Mesenchymal stem cell (in vitro differentiated cells and primary cell): Measurements from ENCODE around the gene HDAC1.

ENCODE experiments used
- DNase-seq: peaks from one replicate; pipeline ENCODE4 v3.0.0-alpha.2; 2013
- H2AFZ ChIP-seq: one replicate; pipeline ENCODE4 v1.6.1; 2013; ENCODE audit warnings: low read depth, mild to moderate bottlenecking, control low read depth, inconsistent platforms, low read length, moderate library complexity
- H2AK5ac ChIP-seq: 2 replicates; pipeline ENCODE4 v1.6.1; 2013; ENCODE audit warnings: low read length, moderate library complexity, mild to moderate bottlenecking, inconsistent platforms; ENCODE audit not compliant: severe bottlenecking
- H2BK120ac ChIP-seq: one replicate; pipeline ENCODE4 v1.6.1; 2013; ENCODE audit warnings: low read depth, mild to moderate bottlenecking, inconsistent platforms, low read length, moderate library complexity
- H2BK12ac ChIP-seq, 2 experiments: one replicate each; pipeline ENCODE4 v1.6.1; 2013; ENCODE audit warnings: inconsistent platforms in 2 of 2, low read length in 2 of 2, mild to moderate bottlenecking in 2 of 2, moderate library complexity in 2 of 2, control low read depth in 1 of 2
- H2BK15ac ChIP-seq: one replicate; pipeline ENCODE4 v1.6.1; 2013; ENCODE audit warnings: mild to moderate bottlenecking, low read depth, inconsistent platforms; ENCODE audit not compliant: poor library complexity, severe bottlenecking
- H2BK5ac ChIP-seq: 2 replicates; pipeline ENCODE4 v1.6.1; 2013; ENCODE audit warnings: low read depth, mild to moderate bottlenecking, low read length, control low read depth, inconsistent platforms; ENCODE audit not compliant: poor library complexity, severe bottlenecking
- H3K14ac ChIP-seq, 2 experiments: one replicate each; pipeline ENCODE4 v1.6.1; 2013; ENCODE audit warnings: inconsistent platforms in 2 of 2, low read length in 2 of 2, control low read depth in 1 of 2, mild to moderate bottlenecking in 1 of 2, moderate library complexity in 1 of 2
- H3K18ac ChIP-seq, 2 experiments: one replicate each; pipeline ENCODE4 v1.6.1; 2013; ENCODE audit warnings: inconsistent platforms in 2 of 2, low read length in 2 of 2, control low read depth in 1 of 2, low read depth in 1 of 2, mild to moderate bottlenecking in 1 of 2
- H3K23ac ChIP-seq, 2 experiments: one replicate each; pipeline ENCODE4 v1.6.1; 2013; ENCODE audit warnings: inconsistent platforms in 2 of 2, low read length in 2 of 2, mild to moderate bottlenecking in 2 of 2, moderate library complexity in 2 of 2, control low read depth in 1 of 2
- H3K27ac ChIP-seq: 2 replicates; pipeline ENCODE4 v1.5.1; 2013; ENCODE audit warnings: mild to moderate bottlenecking, moderate library complexity, low read length, control low read depth, inconsistent platforms; ENCODE audit not compliant: poor library complexity, severe bottlenecking
- H3K27me3 ChIP-seq, 2 experiments: 2 replicates each; pipeline versions ENCODE4 v1.6.1 to v1.7.0; 2013; ENCODE audit warnings: low read length in 2 of 2, mild to moderate bottlenecking in 2 of 2, moderate library complexity in 2 of 2, control low read depth in 1 of 2, inconsistent platforms in 1 of 2; ENCODE audit not compliant: control insufficient read depth in 1 of 2, insufficient read depth in 1 of 2
- H3K36me3 ChIP-seq, 2 experiments: 2 replicates each; pipeline versions ENCODE4 v1.6.1 to v1.7.0; 2013; ENCODE audit warnings: low read length in 2 of 2, control low read depth in 1 of 2, inconsistent platforms in 1 of 2, low read depth in 1 of 2, mild to moderate bottlenecking in 1 of 2; ENCODE audit not compliant: insufficient read depth in 2 of 2, control insufficient read depth in 1 of 2
- H3K4ac ChIP-seq, 2 experiments: one replicate each; pipeline ENCODE4 v1.6.1; 2013; ENCODE audit warnings: inconsistent platforms in 2 of 2, low read length in 2 of 2, mild to moderate bottlenecking in 2 of 2, moderate library complexity in 2 of 2, control low read depth in 1 of 2, low read depth in 1 of 2
- H3K4me1 ChIP-seq: 2 replicates; pipeline ENCODE4 v1.6.1; 2013; ENCODE audit warnings: low read depth, low read length, control low read depth; ENCODE audit not compliant: control insufficient read depth, insufficient read depth
- H3K4me2 ChIP-seq: 2 replicates; pipeline ENCODE4 v1.6.1; 2013; ENCODE audit warnings: low read length, mild to moderate bottlenecking, inconsistent platforms; ENCODE audit not compliant: poor library complexity, severe bottlenecking
- H3K4me3 ChIP-seq, 2 experiments: 2 replicates each; pipeline versions ENCODE4 v1.5.1 to v1.7.0; 2013; ENCODE audit warnings: low read length in 2 of 2, mild to moderate bottlenecking in 2 of 2, control low read depth in 1 of 2, low read depth in 1 of 2; ENCODE audit not compliant: insufficient read depth in 1 of 2
- H3K79me1 ChIP-seq: replicated peaks from 2 replicates; pipeline ENCODE4 v1.6.1; 2013; ENCODE audit warnings: mild to moderate bottlenecking, control low read depth, low read length, inconsistent platforms; ENCODE audit not compliant: poor library complexity, severe bottlenecking
- H3K9ac ChIP-seq: 2 replicates; pipeline ENCODE4 v1.7.0; 2013; ENCODE audit warnings: mild to moderate bottlenecking, low read length, moderate library complexity
- H3K9me3 ChIP-seq: 2 replicates; pipeline ENCODE4 v1.7.0; 2013; ENCODE audit warnings: mild to moderate bottlenecking, low read length; ENCODE audit not compliant: control insufficient read depth
- H4K8ac ChIP-seq: one replicate; pipeline ENCODE4 v1.6.1; 2013; ENCODE audit warnings: inconsistent platforms, mild to moderate bottlenecking, low read length, moderate library complexity
- H4K91ac ChIP-seq: one replicate; pipeline ENCODE4 v1.6.1; 2013; ENCODE audit warnings: mild to moderate bottlenecking, low read length, inconsistent platforms
- WGBS: methylation state at CpG from one replicate; pipeline ENCODE4 v1.1.7; 2013; ENCODE audit warnings: mixed read lengths; 5-methylcytosine and 5-hydroxymethylcytosine counted together

Gene HDAC1

DNA sequence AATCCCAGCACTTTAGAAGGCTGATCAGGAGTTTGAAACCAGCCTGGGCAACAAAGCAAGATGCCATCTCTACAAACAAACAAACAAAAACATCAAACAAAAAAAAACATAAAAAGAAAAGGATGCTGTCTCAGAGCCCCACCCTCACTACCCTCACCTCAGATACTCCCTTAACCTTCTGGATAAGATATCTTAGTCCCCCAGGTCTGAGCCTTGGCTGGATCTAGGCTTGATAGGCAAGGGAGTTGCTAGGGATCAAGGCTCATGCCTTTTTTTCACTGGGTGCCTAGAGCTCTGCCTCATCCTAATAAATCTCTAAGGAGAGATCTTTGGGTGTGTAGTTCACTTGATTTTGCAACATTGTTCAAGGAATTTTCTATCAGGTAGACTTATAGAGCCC is 7.4 kb downstream of the HDAC1 start:
- H2BK12ac ChIP-seq: no peak overlapping the region
- peaks cover 17% of the 10 kb centered on the region for H3K79me1 ChIP-seq
- peaks cover 12 to 24% of the 10 kb centered on the region in 2 experiments for H3K36me3 ChIP-seq
- H3K9ac ChIP-seq: no peak overlapping the region
- no peak overlapping the region for H2BK15ac ChIP-seq
- no peak overlapping the region for H2AFZ ChIP-seq
- H3K27ac ChIP-seq: no peak overlapping the region
- H3K9me3 ChIP-seq: no peaks in the 10 kb centered on the region
- no peak overlapping the region for H3K4me3 ChIP-seq
- H3K4me2 ChIP-seq: no peak overlapping the region
- H3K23ac ChIP-seq: no peak overlapping the region
- no peak overlapping the region for H3K18ac ChIP-seq
- no peak overlapping the region for H2BK120ac ChIP-seq
- DNase-seq: no peak
- no peak overlapping the region for H2BK5ac ChIP-seq
- no peak overlapping the region for H3K4ac ChIP-seq
- H4K91ac ChIP-seq: no peak overlapping the region
- H4K8ac ChIP-seq: no peak overlapping the region
- no peaks in the 10 kb centered on the region for H3K27me3 ChIP-seq
- no peak overlapping the region for H2AK5ac ChIP-seq
- peaks cover 4% of the 10 kb centered on the region for H3K4me1 ChIP-seq
- H3K14ac ChIP-seq: no peak overlapping the region

DNA sequence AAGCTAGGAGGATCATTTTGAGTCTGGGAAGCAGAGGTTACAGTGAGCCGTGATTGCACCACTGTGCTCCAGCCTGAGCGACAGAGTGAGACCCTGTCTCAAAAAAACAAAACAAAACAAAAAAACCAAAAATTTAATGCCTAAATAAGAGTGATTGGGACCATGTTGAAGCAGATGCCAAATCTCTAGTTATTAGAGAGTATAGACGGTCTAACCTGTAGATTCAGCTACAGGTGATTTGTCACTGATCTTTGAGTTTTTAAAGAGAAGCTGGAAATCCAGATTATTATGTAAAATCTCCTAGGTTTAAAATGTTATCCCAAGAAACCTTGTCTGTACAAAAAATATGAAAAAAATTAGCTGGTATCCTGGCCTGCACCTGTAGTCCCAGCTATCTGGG is 11.5 kb downstream of the HDAC1 start:
- no peak overlapping the region for H3K4me3 ChIP-seq
- no peak overlapping the region for H2AFZ ChIP-seq
- H3K79me1 ChIP-seq: peaks cover 23% of the 10 kb centered on the region
- no peak overlapping the region for H2BK5ac ChIP-seq
- no peaks in the 10 kb centered on the region for H3K4me1 ChIP-seq
- H3K4me2 ChIP-seq: no peak overlapping the region
- H3K23ac ChIP-seq: no peak overlapping the region
- H3K9ac ChIP-seq: no peak overlapping the region
- no peak overlapping the region for H4K91ac ChIP-seq
- H2BK120ac ChIP-seq: no peak overlapping the region
- 91% methylated on average over 1 of the region's 3 CpGs for WGBS
- H4K8ac ChIP-seq: no peak overlapping the region
- no peaks in the 10 kb centered on the region for H3K27me3 ChIP-seq
- H2BK12ac ChIP-seq: no peak overlapping the region
- H3K27ac ChIP-seq: no peak overlapping the region
- no peak overlapping the region for H3K4ac ChIP-seq
- H3K36me3 ChIP-seq: peaks cover 21 to 37% of the 10 kb centered on the region in 2 experiments
- no peak for DNase-seq
- H3K18ac ChIP-seq: no peak overlapping the region
- no peak overlapping the region for H2BK15ac ChIP-seq
- no peak overlapping the region for H3K14ac ChIP-seq
- peaks cover 13% of the 10 kb centered on the region for H3K9me3 ChIP-seq
- H2AK5ac ChIP-seq: no peak overlapping the region

DNA sequence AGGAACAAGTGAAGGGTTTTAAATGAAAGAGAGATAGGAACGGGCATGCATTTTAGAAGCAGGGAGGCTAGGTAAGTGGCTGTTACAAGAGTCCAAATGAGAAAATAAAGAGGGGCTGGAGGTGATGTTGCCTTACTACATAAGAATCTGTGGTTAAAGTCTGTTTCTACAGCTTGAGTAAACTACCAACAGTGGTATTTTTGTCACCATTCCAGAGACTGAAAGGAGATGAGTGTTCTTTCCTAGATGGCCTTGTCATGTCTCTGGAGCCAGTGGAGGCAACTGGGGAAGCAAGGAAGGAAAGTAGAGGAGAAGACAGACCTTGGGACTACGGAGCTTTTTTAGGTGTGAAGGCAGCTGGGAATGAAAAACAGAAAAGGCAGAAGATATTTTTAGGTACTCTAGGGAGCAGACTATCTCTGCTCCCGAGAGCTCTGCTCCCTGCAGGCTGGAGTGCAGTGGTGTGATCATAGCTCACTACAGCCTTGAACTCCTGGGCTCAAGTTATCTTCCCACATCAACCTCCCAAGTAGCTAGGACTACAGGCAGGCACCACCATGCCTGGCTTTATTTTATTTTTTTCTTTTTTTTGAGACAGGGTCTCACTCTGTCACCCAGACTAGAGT is 12.2 kb downstream of the HDAC1 start:
- Histone ChIP-seq H3K23ac (no peak overlapping the region), H2BK120ac (no peak overlapping the region), H2BK5ac (no peak overlapping the region), H4K91ac (no peak overlapping the region), H2AFZ (no peak overlapping the region), H2BK12ac (no peak overlapping the region), H3K79me1 (peaks cover 26% of the 10 kb centered on the region), H3K27me3 (no peaks in the 10 kb centered on the region), H3K14ac (no peak overlapping the region), H3K4me1 (peaks cover 2% of the 10 kb centered on the region), H3K4me2 (no peak overlapping the region), H4K8ac (no peak overlapping the region), H3K4ac (no peak overlapping the region), H3K27ac (no peak overlapping the region), H3K36me3 (peaks cover 21 to 37% of the 10 kb centered on the region in 2 experiments), H3K9me3 (peaks cover 13% of the 10 kb centered on the region), H3K18ac (no peak overlapping the region), H2AK5ac (no peak overlapping the region), H2BK15ac (no peak overlapping the region), H3K4me3 (no peak overlapping the region), H3K9ac (no peak overlapping the region)
- whole genome bisulfite sequencing: 93% methylated on average over 3 of the region's 3 CpGs
- no peak for DNase-seq

DNA sequence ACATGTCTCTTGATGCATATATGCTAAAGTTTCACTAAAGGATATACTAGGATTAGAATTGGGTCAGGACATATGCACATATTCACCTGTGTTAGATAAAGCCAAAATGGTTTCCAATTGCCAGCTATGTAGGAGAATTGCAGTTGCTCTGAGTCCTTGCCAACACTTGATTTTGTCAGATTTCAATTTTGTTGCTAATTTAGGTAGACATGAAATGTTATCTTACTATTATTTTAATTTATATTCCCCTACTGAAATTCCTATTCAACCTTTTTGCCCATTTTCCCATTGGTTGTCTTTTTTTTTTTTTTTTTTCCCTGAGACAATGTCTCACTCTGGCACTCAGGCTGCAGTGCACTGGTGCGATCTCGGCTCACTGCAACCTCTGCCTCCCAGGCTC is 13.4 kb downstream of the HDAC1 start:
- no CpG with 5 or more reads among the region's 2 CpGs for WGBS
- H2AFZ ChIP-seq: no peak overlapping the region

More for the DNA sequence above, 13.4 kb downstream of the HDAC1 start:
- Histone ChIP-seq H2BK5ac (no peak overlapping the region), H3K23ac (no peak overlapping the region), H3K9ac (no peak overlapping the region), H3K4me2 (no peak overlapping the region), H3K4me3 (no peak overlapping the region), H2BK15ac (no peak overlapping the region), H3K36me3 (peaks cover 21 to 35% of the 10 kb centered on the region in 2 experiments), H3K27ac (no peak overlapping the region), H3K4me1 (peaks cover 2% of the 10 kb centered on the region), H3K27me3 (no peaks in the 10 kb centered on the region), H4K91ac (no peak overlapping the region), H2BK12ac (no peak overlapping the region), H3K79me1 (peaks cover 27% of the 10 kb centered on the region), H2AK5ac (no peak overlapping the region), H2BK120ac (no peak overlapping the region), H3K18ac (no peak overlapping the region), H3K9me3 (peaks cover 13% of the 10 kb centered on the region), H3K14ac (no peak overlapping the region), H3K4ac (no peak overlapping the region), H4K8ac (no peak overlapping the region)
- DNase-seq: no peak
